ENCODE results near the gene ELOA.
"Not testable (repeated sequence)": the region's sequence is repeated elsewhere in the genome, so short reads cannot be mapped to it uniquely, and the experiment has no call there.

ELOA gene

DNA sequence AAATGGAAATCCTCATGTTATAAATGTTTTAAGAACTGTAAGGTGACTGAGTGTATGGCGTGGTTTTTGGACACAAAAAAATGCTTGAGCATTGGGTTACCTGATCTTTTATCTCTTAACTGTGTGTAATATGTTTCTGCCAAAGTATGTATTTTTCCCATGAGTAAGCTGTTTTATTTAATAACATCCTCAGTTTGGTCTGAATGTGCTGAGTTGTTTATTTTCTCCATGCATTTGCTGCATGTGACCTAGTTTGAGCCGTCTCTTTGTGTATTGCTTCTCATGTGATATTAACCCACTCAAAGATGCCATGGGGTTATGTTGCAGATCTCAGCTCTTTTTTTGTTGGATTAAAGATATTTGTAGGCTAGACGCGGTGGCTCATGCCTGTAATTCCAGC, 41.6 kb downstream of the ELOA start:
- H3K36me3 Mint-ChIP-seq (ENCODE audit: low read depth), result peaks cover 44% of the 10 kb centered on the region
- H3K27me3 Mint-ChIP-seq (ENCODE audit: low read depth), result no peaks in the 10 kb centered on the region
- H3K4me3 Mint-ChIP-seq, result no peak overlapping the region

GRCh38 chr1:23787701-23788100, 44.4 kb downstream of the ELOA start:
- H3K27ac Mint-ChIP-seq, result no peak overlapping the region
- H3K9me3 Mint-ChIP-seq, result no peaks in the 10 kb centered on the region
- no peak overlapping the region for H3K4me3 Mint-ChIP-seq
- H3K27me3 Mint-ChIP-seq (ENCODE audit: low read depth), result no peaks in the 10 kb centered on the region
- H3K4me1 Mint-ChIP-seq (ENCODE audit: low read depth), result peaks cover 20% of the 10 kb centered on the region
- H3K36me3 Mint-ChIP-seq (ENCODE audit: low read depth), result peaks cover 42% of the 10 kb centered on the region

More for the DNA sequence above, 41.6 kb downstream of the ELOA start:
- no peaks in the 10 kb centered on the region for H3K9me3 Mint-ChIP-seq
- no peak overlapping the region for H3K27ac Mint-ChIP-seq
- peaks cover 14% of the 10 kb centered on the region for H3K4me1 Mint-ChIP-seq (ENCODE audit: low read depth)

DNA sequence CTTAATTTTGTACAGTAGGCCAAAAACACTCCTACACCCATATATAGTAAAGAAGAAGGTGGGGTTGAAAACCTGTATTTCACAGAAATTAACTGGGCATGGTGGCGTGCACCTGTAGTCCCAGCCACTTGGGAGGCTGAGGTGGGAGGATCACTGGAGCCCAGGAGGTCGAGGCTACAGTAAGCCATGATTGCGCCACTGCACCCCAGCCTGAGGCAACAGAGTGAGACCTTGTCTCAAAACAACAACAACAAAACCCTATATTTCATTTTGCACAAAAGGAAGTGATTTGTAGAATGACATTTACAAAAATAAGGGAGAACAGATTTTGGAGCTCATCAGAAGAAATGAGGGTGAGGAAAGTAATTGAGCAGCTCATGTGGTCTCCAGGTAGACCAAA, 45.4 kb downstream of the ELOA start:
- no peak overlapping the region for H3K4me3 Mint-ChIP-seq
- H3K27ac Mint-ChIP-seq, result no peak overlapping the region
- H3K36me3 Mint-ChIP-seq (ENCODE audit: low read depth), result peaks cover 44% of the 10 kb centered on the region
- no peaks in the 10 kb centered on the region for H3K27me3 Mint-ChIP-seq (ENCODE audit: low read depth)
- peaks cover 20% of the 10 kb centered on the region for H3K4me1 Mint-ChIP-seq (ENCODE audit: low read depth)
- no peaks in the 10 kb centered on the region for H3K9me3 Mint-ChIP-seq

DNA sequence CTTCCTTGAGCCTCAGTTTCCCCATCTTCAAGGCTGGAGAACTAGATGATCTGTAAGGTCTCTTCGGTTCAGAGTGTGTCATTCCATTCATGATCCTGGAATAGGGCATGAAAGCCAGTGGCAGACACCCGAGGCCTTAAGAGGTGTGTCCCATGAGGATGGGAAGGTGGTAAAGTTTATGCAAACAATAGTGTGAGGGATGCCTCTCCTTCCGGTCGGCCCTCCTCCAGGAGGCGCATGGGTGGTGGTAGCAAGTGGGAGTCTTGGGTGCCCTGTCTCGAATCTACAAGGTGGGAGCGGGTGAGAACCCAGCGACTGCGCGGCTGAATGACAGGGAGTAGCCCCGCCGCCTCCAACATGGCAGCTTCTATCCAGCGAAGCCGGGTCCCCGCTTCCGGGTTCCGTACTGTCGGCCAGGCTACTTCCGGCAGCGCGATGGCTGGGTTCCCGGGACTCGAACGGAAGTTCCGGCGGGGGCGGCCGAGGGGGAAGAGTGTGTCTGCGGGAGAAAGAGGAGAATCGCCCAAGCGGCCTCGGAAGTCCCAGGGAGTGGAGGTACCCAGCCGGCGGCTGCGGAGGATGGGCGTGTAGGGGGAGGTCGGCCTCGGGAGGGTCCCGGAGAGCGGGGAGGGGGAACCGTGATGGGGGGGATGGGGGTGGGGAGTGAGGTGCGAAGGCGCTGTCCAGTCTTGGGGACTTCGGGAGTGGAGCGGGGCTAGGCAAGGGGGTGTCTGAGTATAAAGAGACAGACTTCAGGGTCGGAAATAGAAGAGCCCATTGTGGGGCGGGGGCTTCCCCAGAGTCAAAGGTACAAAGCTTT, 47.6 kb downstream of the ELOA start, which contains the start of gene LYPLA2:
Gene LYPLA2, plus strand, starts transcription at position 450 of the 820 bp plus-strand sequence. CDS start 1,538 bp downstream, outside the sequence.
- peak within 1 kb of the TSS; percentile 100 for H3K4me3 Mint-ChIP-seq
- peaks cover 35% of the 10 kb centered on the region for H3K36me3 Mint-ChIP-seq (ENCODE audit: low read depth)
- H3K27ac Mint-ChIP-seq, result peak within 1 kb of the TSS; percentile 98
- H3K27me3 Mint-ChIP-seq (ENCODE audit: low read depth), result no peaks in the 10 kb centered on the region
- H3K4me1 Mint-ChIP-seq (ENCODE audit: low read depth), result peaks cover 23% of the 10 kb centered on the region
- H3K9me3 Mint-ChIP-seq, result no peaks in the 10 kb centered on the region

DNA sequence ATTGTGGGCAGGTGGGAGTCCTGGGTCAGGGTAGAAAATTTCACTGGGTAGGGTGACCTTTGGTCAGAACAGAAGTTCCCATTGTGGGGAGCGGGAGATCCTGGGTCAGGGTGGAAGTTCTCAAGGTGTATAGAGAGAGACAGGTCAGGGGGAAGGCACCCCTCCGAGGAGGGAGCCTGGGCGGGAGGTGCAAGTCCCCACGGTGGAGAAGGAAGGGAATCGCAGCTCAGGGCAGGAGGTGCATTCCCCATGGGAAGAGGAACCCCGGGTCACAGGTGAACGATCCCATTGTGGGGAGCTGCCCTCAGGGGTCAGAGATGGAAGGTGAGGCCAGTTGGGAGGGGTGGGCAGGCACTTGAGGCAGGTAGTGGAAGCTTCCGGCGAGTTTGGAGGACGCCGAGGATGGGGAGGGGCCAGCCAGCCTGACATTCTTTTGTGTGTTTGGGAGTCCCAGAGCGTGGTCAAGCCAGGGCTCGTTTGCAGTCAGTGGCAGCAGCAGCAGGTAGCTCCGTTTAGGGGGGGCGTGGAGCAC, 48.3 kb downstream of the ELOA start:
- H3K36me3 Mint-ChIP-seq (ENCODE audit: low read depth), result peaks cover 32% of the 10 kb centered on the region

DNA sequence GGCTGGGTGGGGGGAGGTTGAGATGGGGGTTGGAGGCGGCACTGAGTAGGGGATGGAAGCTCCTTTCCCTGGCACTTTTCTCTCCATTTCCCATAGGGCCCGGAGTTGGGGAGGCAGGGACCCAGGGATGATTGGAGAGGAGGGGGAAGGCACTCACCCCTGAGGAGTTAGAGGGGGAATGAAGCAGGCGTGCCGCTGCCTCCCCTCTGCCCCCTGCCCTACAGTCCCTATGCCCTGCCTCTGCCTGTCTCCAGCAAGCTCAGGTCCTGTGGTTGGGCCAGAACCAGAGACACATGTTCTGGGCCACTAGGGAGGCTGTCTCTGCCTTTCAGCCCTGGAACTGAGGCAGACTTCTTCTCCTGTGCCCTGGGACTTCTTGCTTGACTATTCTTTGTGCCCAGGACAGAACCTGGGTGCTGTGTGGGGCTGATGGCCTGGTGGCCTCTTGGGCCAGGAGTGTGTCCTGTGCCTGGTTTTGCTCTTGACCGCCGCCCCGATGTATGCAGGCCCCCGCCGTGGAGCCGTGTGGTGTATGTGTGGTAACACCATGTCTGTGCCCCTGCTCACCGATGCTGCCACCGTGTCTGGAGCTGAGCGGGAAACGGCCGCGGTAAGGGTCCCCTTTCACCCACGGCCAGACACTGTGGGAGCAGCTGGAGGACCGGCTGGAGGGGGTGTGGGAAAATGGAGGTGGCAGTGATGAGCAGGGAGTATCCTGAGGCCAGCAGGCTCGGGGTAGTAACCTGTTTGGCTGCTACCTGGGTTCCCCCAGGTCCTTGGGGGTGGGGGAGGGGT, 49.1 kb downstream of the ELOA start:
- H3K27me3 Mint-ChIP-seq (ENCODE audit: low read depth), result no peaks in the 10 kb centered on the region
- H3K4me1 Mint-ChIP-seq (ENCODE audit: low read depth), result peaks cover 23% of the 10 kb centered on the region
- H3K27ac Mint-ChIP-seq, result peak overlapping the region; percentile 98
- H3K36me3 Mint-ChIP-seq (ENCODE audit: low read depth), result peaks cover 28% of the 10 kb centered on the region
- peak overlapping the region; percentile 100 for H3K4me3 Mint-ChIP-seq
- no peaks in the 10 kb centered on the region for H3K9me3 Mint-ChIP-seq

More for the DNA sequence above, 48.3 kb downstream of the ELOA start:
- peak overlapping the region; percentile 100 for H3K4me3 Mint-ChIP-seq
- H3K27me3 Mint-ChIP-seq (ENCODE audit: low read depth), result no peaks in the 10 kb centered on the region
- peak overlapping the region; percentile 98 for H3K27ac Mint-ChIP-seq
- H3K9me3 Mint-ChIP-seq, result no peaks in the 10 kb centered on the region
- H3K4me1 Mint-ChIP-seq (ENCODE audit: low read depth), result peaks cover 23% of the 10 kb centered on the region

DNA sequence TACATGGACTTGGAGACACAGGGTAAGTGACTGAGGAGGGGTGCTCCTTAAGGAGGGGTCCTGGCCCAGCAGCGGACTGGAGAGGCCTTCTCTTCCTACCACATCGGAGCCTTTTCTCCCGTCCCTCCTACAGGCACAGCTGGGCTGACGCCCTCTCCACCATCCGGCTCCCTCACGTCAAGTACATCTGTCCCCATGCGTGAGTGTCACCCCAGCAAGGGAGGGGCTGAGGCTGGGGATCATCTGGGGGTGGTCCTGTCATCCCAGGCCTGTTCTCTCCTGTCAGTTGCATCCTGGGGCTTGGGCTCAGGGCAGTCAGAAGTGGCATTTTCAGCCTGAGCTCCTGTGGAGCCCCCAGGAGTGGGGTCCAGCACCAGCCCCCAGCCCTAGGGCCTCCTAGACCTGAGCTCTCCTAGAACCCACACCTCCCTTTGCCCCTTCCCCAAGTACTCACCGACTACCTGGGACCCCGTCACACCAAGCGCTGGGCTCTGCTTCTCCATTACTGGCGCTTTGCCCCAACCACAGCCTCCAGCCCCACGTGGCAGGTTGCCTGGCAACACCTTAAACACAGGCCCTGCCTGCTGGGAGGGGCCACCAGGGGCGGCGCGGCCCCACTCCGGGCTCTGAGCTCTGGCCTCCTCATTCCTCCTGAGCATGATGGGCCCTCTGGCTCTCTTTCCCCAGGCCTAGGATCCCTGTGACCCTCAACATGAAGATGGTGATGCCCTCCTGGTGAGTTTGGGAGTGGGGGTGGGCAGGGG, 49.9 kb downstream of the ELOA start:
- Mint-ChIP-seq H3K4me1 (ENCODE audit: low read depth) (peaks cover 23% of the 10 kb centered on the region), H3K4me3 (no peak overlapping the region), H3K27me3 (ENCODE audit: low read depth) (no peaks in the 10 kb centered on the region), H3K36me3 (ENCODE audit: low read depth) (peaks cover 20% of the 10 kb centered on the region), H3K9me3 (no peaks in the 10 kb centered on the region), H3K27ac (no peak overlapping the region)

GRCh38 chr1:23793861-23794731, 50.8 kb downstream of the ELOA start:
- H3K36me3 Mint-ChIP-seq (ENCODE audit: low read depth), result peaks cover 22% of the 10 kb centered on the region
- H3K4me1 Mint-ChIP-seq (ENCODE audit: low read depth), result peaks cover 25% of the 10 kb centered on the region
- H3K27me3 Mint-ChIP-seq (ENCODE audit: low read depth), result no peaks in the 10 kb centered on the region
- no peak overlapping the region for H3K27ac Mint-ChIP-seq
- H3K4me3 Mint-ChIP-seq, result no peak overlapping the region
- no peaks in the 10 kb centered on the region for H3K9me3 Mint-ChIP-seq

DNA sequence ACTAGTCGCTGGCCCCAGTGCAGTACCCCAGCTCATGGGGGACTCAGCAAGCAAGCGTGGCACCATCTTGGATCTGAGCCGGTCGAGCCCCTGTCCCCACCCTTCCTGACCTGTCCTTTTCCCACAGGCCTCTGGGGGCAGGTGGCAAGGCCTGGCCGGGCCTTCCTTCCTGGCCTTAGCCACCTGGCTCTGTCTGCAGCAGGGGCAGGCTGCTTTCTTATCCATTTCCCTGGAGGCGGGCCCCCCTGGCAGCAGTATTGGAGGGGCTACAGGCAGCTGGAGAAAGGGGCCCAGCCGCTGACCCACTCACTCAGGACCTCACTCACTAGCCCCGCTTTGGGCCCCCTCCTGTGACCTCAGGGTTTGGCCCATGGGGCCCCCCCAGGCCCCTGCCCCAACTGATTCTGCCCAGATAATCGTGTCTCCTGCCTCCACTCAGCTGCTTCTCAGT, 51.5 kb downstream of the ELOA start:
- peaks cover 21% of the 10 kb centered on the region for H3K36me3 Mint-ChIP-seq (ENCODE audit: low read depth)

DNA sequence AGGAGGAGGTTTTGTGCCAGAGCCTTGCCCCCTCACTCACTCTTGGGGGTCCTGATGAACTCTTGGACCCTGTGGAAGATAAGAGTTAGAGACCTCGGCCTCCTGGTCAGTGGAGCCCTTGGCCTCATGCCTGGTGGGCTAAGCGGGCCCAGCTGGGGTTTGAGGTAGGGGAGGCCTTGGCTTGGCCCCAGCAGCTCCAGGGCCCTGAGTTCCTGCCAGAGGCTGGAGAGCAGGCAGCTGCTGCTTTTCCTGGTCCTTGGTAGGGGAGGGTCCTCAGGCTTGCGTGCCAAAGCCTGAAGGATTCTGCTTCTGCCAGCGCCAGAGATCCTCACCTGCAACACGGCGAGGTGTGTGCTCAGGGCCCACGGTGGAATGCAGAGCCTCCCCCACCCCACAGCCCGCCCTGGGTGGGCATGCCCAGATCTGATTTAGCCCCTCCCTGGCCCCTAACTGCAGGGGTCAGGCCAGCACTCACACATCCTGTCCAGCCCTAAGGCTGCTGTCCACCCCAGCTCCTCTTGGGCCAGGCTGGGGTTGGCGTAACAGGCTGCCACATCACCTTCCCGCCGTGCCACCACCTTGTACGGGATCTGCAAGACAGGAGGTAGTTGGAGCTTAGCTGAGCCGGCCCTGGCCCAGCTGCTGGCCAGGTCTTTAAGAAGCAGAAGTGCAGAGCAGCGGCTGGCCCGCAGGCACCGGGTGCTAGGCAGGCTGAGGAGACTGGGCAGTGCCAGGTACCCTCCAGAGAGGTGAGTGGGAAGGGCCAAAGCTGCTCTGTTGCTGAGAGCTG, 52.6 kb downstream of the ELOA start:
- H3K9me3 Mint-ChIP-seq, result no peaks in the 10 kb centered on the region
- H3K4me3 Mint-ChIP-seq, result no peak overlapping the region
- H3K36me3 Mint-ChIP-seq (ENCODE audit: low read depth), result peaks cover 21% of the 10 kb centered on the region

More for the DNA sequence above, 51.5 kb downstream of the ELOA start:
- H3K4me1 Mint-ChIP-seq (ENCODE audit: low read depth), result peaks cover 28% of the 10 kb centered on the region
- H3K9me3 Mint-ChIP-seq; H3K4me3 Mint-ChIP-seq; H3K27ac Mint-ChIP-seq; H3K27me3 Mint-ChIP-seq (ENCODE audit: low read depth): not testable (repeated sequence)

DNA sequence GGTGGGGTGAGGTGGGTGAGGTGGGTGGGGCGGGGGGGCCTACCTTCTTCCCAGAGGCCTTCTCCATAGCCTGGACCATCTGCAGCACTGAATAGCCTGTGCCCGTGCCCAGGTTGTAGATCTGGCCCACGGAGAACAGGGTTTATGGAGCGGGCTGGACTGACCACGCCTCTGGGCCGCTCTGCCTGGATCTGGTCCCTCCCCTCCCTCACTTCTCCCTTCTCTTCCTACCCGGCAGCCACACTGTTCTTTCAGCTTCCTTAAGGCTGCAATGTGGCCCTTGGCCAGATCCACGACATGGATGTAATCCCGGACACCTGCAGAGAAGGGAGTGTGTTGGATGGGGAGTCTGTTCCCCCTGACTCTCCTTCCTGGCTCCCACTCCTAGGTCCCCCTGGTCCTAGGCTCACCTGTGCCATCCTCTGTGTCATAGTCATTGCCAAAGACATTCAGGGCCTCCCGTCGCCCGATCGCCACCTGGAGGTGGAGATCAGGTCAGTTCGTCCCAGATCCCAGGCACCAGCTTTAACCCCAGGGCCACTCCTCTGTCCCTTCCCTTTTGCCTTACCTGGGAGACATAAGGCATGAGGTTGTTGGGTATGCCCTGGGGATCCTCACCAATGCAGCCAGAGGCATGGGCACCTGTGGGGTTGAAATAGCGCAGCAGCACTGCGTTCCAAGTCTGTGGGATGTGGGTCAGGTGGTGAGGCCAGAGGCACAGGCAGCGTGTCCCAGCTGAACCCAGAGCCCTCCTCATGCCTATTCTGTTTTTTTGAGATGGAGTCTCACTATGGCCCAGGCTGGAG, 53.4 kb downstream of the ELOA start:
- H3K36me3 Mint-ChIP-seq (ENCODE audit: low read depth), result peaks cover 14% of the 10 kb centered on the region
- no peaks in the 10 kb centered on the region for H3K27me3 Mint-ChIP-seq (ENCODE audit: low read depth)
- no peak overlapping the region for H3K4me3 Mint-ChIP-seq
- H3K4me1 Mint-ChIP-seq (ENCODE audit: low read depth), result peaks cover 21% of the 10 kb centered on the region
- no peaks in the 10 kb centered on the region for H3K9me3 Mint-ChIP-seq
- H3K27ac Mint-ChIP-seq, result no peak overlapping the region

More for the DNA sequence above, 52.6 kb downstream of the ELOA start:
- Mint-ChIP-seq H3K27me3 (ENCODE audit: low read depth) (no peaks in the 10 kb centered on the region), H3K4me1 (ENCODE audit: low read depth) (peaks cover 24% of the 10 kb centered on the region), H3K27ac (peak overlapping the region; percentile 0)
